ENCODE measurements around the gene OR52H1.
"Not testable (repeated sequence)": the region's sequence is repeated elsewhere in the genome, so short reads cannot be mapped to it uniquely, and the experiment has no call there.

OR52H1 gene

DNA sequence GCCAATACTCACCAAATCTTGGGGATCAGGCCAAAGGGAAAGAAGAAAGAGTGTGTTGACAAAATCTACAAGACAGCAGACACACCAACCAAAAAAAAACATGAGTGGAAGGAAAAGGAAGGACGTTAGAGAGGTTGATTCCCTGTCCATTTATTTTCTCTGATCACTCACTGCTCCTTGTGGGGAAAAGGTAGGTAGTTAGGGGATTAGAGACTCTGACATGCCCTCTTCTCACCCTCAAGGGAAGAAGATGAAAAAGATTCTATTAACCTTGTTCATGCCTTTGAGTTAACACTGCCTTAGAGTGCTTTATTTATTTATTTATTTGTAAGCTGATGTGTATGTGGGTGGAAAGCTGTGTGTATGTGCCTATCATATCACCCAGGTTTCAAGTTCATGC is at the start of gene OR52H1:
Gene OR52H1 (minus strand): TSS at position 101 of the 400 bp plus-strand sequence. CDS start 3,035 bp downstream, outside the sequence.
- DNase-seq (ENCODE audit: low read depth in 2 of 2): no peak

- DNase-seq (ENCODE audit: low read depth in 2 of 2): no peak
These were observed 49.6 kb upstream of the OR52H1 start for GRCh38 chr11:5597953-5598352.

GRCh38 chr11:5596607-5597201 is 48.4 kb upstream of the OR52H1 start, which contains the start of gene TRIM6:
TSS of gene TRIM6 (plus strand) at chr11:5596637. CDS start at chr11:5596898, 261 bp downstream.
- no peak for DNase-seq (ENCODE audit: low read depth in 2 of 2)

DNA sequence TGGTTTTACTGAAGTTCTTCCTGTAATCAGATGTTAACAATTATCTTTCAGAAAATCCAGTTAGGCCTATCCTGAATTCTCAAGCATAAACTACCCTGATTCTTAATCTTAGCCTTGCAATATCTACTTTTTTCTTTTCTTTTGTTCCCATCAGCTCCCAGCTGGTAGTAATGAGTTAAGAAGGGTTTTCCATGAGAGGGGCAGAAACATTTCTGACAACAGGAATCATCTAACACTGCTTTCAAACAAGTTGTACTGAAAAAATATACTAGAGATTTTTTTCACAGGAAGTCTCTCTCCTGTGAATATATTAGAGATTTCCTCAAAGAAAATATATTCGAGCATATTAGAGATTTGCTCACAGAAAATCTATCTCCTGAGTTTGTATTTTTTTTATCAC is 44.8 kb upstream of the OR52H1 start:
- DNase-seq (ENCODE audit: low read depth in 2 of 2): no peak

- no peak for DNase-seq (ENCODE audit: low read depth in 2 of 2)
These were observed 44.3 kb upstream of the OR52H1 start for GRCh38 chr11:5592615-5593014.

DNA sequence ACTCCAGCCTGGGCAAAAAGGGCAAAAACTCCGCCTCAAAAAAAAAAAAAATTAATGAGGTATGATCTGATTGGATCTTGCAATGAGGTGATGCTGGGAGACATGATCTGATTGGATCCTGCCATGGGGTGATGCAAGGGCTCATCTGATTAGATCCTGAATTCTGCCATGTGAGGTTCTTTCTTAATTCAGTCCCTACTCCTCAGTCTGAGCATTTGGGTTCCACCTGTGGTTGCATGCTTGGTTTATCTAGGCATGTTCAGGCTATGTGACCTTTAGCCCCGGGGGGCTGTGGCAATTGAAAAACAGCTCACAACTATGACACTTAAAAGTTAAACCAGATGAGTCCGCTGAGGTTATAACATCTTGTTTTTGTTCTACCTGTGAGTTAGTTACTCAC is 43.3 kb upstream of the OR52H1 start:
- DNase-seq (ENCODE audit: low read depth in 2 of 2): no peak

DNA sequence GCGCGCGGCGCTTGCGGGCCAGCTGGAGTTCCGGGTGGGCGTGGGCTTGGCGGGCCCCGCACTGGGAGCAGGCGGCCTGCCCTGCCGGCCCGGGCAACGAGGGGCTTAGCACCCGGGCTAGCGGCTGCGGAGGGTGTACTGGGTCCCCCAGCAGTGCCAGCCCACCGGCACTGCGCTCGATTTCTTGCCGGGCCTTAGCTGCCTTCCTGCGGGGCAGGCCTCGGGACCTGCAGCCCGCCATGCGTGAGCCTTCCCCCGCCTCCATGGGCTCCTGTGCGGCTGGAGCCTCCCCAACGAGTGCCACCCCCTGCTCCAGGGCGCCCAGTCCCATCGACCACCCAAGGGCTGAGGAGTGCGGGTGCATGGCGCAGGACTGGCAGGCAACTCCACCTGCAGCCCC is 41.6 kb upstream of the OR52H1 start:
- not testable (repeated sequence) for DNase-seq (ENCODE audit: low read depth in 2 of 2)

GRCh38 chr11:5584458-5584857 is 36.1 kb upstream of the OR52H1 start:
- DNase-seq (ENCODE audit: low read depth in 2 of 2): not testable (repeated sequence)

DNA sequence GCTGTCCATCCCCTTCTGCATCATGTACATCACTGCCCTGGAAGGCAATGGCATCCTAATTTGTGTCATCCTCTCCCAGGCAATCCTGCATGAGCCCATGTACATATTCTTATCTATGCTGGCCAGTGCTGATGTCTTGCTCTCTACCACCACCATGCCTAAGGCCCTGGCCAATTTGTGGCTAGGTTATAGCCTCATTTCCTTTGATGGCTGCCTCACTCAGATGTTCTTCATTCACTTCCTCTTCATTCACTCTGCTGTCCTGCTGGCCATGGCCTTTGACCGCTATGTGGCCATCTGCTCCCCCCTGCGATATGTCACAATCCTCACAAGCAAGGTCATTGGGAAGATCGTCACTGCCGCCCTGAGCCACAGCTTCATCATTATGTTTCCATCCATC is 32.7 kb upstream of the OR52H1 start:
- DNase-seq (ENCODE audit: low read depth in 2 of 2): no peak

DNA sequence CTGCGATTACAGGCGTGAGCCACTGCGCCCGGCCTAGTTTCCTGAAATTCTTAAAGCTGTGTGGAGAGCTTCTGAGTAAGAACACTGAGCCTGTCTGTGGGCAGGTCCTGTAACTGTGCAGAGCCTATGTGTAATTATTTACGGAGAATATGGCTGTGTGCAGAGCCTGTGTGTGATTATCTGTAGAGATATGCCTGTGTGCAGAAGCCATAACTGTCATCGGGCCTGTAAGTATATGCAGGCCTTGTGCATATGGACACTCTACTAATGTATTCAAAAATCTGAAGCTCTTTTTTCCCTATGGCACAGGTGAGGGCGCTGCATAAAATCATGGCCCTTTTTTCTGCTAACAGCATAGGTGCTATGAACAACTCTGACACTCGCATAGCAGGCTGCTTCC is 32.2 kb upstream of the OR52H1 start, which contains the start of gene OR52B6:
Gene OR52B6 (plus strand): TSS at position 301 of the 400 bp plus-strand sequence. CDS start 0 bp downstream, at position 301.
- no peak for DNase-seq (ENCODE audit: low read depth in 2 of 2)

DNA sequence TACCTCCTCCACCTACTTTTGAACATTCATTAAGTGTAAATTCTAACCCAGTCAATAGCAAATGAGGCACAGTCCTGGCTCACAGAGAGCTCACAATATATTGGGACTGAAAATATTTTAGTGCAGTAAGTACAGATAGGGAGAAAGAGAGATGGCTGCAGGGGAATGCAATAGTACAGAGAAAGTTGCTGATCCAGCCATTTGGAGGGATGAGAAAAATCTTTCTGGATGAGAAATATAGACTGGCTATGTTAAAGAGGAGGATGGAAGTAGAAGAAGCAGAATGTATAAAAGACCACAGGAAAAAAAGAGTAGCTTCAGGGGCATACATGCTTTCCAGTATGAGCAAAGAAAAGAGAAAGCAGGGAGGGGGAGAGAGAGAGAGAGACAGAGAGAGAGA is 28.8 kb upstream of the OR52H1 start:
- DNase-seq (ENCODE audit: low read depth in 2 of 2): no peak

DNA sequence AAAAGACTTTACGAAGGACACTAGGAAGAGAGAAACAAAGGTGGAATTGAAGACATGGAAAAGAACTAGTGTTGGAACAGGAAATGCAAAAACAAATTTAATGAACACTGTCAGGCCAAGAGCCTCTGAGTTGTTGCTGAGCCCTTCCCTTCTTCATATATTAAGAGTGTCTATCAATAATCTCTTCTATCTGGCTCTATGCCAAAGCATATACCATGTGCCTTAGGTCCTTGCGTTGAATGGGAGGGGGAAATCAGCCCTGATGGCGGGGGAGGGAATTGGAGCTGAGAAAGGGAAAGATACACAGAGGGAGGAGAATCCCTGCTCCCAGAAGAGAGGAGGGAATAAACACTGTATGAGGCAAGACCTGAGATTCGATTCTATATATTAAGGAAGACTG is 26.8 kb upstream of the OR52H1 start:
- DNase-seq (ENCODE audit: low read depth in 2 of 2): no peak

DNA sequence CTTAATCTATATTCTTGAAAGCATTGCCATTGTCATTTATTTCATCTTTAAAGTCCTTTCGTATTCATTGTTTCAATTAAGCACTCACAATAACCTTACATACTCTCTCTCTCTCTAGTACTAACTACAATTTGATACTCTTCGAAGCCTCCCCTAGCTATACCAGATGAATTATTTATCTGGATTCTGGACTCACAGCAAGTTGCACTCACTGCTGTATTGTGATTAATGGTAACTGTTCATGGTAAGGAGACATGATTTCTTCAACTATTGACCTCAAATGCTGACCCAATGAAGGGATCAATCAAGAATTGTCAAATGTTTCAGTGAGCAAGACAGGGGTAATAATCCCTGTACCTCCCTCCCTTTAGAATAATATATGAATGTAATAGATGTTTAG is 26.3 kb upstream of the OR52H1 start:
- no peak for DNase-seq (ENCODE audit: low read depth in 2 of 2)

DNA sequence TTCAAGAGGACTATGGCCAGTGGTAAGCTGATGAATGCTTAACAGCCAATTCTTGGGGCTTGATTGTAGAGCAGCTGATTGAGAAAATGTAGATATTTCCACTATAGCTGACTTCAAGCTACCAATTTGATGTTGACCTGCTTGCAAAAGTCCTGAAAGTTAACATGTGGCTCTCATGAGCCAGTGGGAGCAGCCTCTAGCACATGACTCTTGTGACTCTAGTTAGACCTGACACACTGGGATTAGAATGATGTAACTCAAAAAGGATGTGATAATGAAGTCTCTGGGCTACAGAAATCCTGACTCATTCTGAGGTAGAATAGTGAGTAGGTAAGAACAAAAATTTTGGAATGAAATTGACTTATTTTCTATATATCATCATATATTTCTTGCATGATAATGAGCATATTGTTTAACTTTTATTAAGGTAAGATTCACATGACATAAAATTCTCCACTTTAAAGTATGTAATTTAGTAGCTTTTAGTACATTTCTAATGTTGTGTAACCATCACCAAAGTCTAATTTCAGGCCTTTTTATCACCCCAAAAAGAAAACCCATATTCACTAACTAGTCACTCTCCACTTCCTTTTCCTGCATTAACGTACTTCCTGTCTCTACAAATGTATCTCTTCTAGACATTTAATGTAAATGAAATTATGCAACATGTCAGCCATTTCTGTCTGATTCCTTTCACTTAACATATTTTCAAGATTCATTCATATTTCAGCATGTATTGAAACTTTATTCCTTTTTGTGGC is 16.1 kb upstream of the OR52H1 start:
- no peak for DNase-seq (ENCODE audit: low read depth in 2 of 2)

DNA sequence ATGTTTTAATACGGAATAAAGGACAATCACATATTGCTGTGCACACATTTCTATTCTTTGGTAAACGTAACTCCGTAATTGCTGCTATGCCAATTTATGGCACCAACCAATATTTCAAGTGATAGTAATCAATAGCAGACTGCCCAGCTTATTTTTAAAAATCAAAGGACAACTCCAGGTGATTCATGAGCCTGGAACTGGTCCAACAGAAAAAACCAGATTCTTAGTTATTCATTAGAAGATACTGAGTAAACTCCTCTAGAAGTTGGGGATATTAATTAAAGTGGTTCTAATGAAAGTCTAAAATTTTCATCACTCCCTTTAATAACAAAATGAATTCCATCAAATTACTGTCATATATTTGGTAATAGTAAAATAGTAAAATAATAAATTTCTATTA is 9.4 kb upstream of the OR52H1 start:
- DNase-seq (ENCODE audit: low read depth in 2 of 2): no peak

GRCh38 chr11:5556596-5557188 is 8.4 kb upstream of the OR52H1 start:
- DNase-seq (ENCODE audit: low read depth in 2 of 2): no peak

DNA sequence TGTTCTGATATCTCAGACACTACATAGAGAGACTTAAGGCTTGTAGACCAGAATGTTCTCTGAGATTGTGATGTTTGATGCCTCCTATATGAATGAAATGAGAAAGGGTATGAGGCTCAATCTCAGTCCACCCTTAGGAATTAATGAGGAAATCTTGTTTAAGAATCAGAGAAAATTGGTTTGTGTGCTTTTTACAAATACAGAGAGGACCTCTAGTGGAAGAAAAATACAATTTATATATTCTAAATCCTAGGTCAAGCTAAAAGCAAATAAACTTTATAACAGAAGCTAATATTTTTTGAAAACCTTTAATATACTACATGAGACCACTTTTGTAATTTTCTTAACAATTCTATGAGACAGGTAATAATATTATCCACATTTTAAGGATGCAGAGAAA is 5.0 kb upstream of the OR52H1 start:
- no peak for DNase-seq (ENCODE audit: low read depth in 2 of 2)

DNA sequence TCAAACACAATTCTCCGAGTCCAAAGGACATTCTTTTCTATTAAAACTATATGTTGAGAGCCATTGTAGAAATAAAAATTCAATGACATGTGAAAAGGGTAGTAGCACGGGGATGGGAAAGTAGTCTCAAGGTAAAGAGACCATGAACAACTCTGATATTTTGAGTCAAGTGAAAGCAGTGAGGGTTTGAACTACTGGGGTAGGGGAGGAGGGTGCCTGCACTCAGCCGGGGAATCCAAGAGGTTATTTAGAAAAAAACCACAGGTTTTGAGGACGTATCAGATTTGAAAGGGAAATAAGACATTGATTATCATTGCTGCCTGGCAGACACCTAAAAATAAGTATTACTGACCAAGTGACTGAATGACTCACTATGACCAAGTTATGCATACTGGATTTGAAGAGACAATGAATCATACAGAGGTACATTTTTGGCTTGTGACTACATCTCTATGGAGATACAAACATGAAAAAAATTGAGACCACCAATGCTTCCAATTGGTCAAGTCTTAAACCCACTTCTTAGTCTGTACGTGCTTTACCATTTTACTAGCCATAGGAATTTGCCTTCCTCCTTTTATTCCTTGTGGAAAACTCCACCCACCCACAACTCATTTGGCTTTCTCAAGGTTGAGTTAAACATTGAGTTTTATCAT is 2.2 kb upstream of the OR52H1 start:
- no peak for DNase-seq (ENCODE audit: low read depth in 2 of 2)

GRCh38 chr11:5547982-5548381 is 358 bp downstream of the OR52H1 start:
- no peak for DNase-seq (ENCODE audit: low read depth in 2 of 2)

- no peak for DNase-seq (ENCODE audit: low read depth in 2 of 2)
These were observed 1.9 kb downstream of the OR52H1 start for GRCh38 chr11:5546457-5546856.

GRCh38 chr11:5541427-5541826 is 6.9 kb downstream of the OR52H1 start:
- DNase-seq (ENCODE audit: low read depth in 2 of 2): no peak

DNA sequence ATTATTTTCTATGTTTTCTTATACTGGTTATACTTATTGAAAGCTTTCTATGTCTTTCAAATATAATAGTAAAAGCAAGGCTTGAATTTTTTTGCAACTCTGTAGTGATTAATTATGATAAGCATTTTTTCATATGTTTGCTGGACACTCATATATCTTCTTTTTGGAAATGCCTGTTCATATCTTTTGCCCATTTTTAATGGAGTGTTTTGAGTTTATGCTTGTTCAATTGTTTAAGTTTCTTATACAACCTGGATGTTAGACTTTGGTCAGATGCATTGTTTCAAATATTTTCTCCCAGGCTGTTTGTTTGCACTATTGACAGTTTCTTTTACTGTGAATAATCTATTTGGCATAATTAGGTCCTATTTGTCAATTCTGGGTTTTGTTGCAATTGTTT is 11.9 kb downstream of the OR52H1 start:
- no peak for DNase-seq (ENCODE audit: low read depth in 2 of 2)

Measured in stimulated activated CD8-positive, alpha-beta memory T cell treated with anti-CD3 and anti-CD28 coated beads, Interleukin-2, amount 100 ng/mL, for 48 hours (primary cell).